ENCODE data around the gene ZNF653.

ZNF653 gene

GRCh38 chr19:11448410-11448809 is 57.2 kb downstream of the ZNF653 start:
- no peak overlapping the region for H3K4me3 Mint-ChIP-seq
- H3K27me3 Mint-ChIP-seq (ENCODE audit: low read depth): no peaks in the 10 kb centered on the region
- peaks cover 9% of the 10 kb centered on the region for H3K4me1 Mint-ChIP-seq
- H3K36me3 Mint-ChIP-seq (ENCODE audit: low read depth): peaks cover 13% of the 10 kb centered on the region
- no peaks in the 10 kb centered on the region for H3K9me3 Mint-ChIP-seq
- H3K27ac Mint-ChIP-seq: no peak overlapping the region
- TF ChIP-seq, protein P1, sequence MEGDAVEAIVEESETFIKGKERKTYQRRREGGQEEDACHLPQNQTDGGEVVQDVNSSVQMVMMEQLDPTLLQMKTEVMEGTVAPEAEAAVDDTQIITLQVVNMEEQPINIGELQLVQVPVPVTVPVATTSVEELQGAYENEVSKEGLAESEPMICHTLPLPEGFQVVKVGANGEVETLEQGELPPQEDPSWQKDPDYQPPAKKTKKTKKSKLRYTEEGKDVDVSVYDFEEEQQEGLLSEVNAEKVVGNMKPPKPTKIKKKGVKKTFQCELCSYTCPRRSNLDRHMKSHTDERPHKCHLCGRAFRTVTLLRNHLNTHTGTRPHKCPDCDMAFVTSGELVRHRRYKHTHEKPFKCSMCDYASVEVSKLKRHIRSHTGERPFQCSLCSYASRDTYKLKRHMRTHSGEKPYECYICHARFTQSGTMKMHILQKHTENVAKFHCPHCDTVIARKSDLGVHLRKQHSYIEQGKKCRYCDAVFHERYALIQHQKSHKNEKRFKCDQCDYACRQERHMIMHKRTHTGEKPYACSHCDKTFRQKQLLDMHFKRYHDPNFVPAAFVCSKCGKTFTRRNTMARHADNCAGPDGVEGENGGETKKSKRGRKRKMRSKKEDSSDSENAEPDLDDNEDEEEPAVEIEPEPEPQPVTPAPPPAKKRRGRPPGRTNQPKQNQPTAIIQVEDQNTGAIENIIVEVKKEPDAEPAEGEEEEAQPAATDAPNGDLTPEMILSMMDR (IDR thresholded peaks at IDR 0.05; ENCODE audit: unreplicated experiment in 3 of 3): no peak

GRCh38 chr19:11447347-11448262 is 58.0 kb downstream of the ZNF653 start:
- Mint-ChIP-seq H3K27ac (no peak overlapping the region), H3K36me3 (ENCODE audit: low read depth) (peaks cover 13% of the 10 kb centered on the region), H3K27me3 (ENCODE audit: low read depth) (no peaks in the 10 kb centered on the region), H3K9me3 (no peaks in the 10 kb centered on the region), H3K4me3 (no peak overlapping the region), H3K4me1 (peaks cover 8% of the 10 kb centered on the region)
- TF ChIP-seq, protein P1 (IDR thresholded peaks at IDR 0.05; ENCODE audit: unreplicated experiment in 3 of 3): no peak

DNA sequence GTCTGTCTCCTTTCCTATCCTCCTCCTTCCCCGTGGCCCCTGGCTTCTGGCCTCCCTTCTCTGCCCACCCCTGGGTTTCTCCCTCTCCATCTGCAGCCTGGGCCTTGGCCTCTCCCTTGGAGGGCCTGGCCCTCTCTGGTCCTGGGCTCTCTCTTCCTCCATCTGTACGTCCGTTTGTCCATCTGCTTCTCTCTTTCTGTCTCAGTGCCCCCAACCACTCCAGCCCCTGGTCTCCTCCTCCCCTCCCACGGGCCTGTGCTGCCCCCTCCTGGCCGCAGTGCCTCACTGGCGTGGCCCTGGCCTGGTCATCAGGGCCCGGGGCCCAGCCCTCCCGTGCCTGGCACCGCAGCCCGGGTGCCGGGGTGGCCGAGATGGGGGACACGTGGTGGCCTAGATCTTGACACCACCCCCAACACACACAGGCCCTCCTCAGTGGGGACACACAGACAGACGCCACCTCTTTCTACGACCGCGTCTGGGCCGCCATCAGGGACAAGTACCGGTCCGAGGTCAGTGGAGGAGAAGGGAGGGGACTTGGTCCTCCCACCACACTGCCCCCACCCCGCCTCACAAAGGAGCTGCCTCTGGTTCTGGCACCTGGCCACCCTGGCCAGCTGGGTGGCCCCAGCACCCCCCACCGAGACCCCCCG is 58.9 kb downstream of the ZNF653 start:
- Mint-ChIP-seq H3K27ac (peak overlapping the region in 2 of 3 experiments; percentile 41 to 66), H3K9me3 (no peaks in the 10 kb centered on the region), H3K36me3 (ENCODE audit: low read depth) (peaks cover 19% of the 10 kb centered on the region), H3K27me3 (ENCODE audit: low read depth) (no peaks in the 10 kb centered on the region), H3K4me1 (no peaks in the 10 kb centered on the region), H3K4me3 (no peak overlapping the region)
- TF ChIP-seq, protein P1 (IDR thresholded peaks at IDR 0.05; ENCODE audit: unreplicated experiment in 3 of 3): peak; percentile 63 to 66 (median 65)

DNA sequence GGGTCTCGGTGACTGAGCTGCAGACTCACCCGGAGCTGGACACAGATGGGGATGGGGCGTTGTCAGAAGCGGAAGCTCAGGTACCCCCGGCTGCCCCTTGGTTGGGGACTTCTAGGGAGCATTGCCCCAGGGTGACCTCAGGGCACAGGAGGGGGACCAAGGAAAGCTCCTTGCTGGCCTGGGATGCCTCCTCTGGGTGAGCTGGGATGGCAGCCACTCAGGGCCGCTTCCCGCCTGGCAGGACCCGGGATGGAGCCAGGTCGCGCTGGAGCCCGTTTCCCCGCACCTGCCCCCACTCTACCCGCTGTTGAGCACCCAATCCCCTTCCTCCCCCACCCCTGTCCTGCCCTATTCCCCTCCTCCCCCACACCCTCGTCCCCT is 59.4 kb downstream of the ZNF653 start:
- H3K27me3 Mint-ChIP-seq (ENCODE audit: low read depth): no peaks in the 10 kb centered on the region
- peaks cover 21% of the 10 kb centered on the region for H3K36me3 Mint-ChIP-seq (ENCODE audit: low read depth)
- no peaks in the 10 kb centered on the region for H3K4me1 Mint-ChIP-seq
- H3K4me3 Mint-ChIP-seq: no peak overlapping the region
- H3K27ac Mint-ChIP-seq: peak overlapping the region in 2 of 3 experiments; percentile 41 to 66
- H3K9me3 Mint-ChIP-seq: no peaks in the 10 kb centered on the region
- TF ChIP-seq, protein P1 (IDR thresholded peaks at IDR 0.05; ENCODE audit: unreplicated experiment in 3 of 3): no peak

GRCh38 chr19:11445141-11445540 is 60.5 kb downstream of the ZNF653 start:
- TF ChIP-seq, protein P1 (IDR thresholded peaks at IDR 0.05; ENCODE audit: unreplicated experiment in 3 of 3): no peak
- H3K27me3 Mint-ChIP-seq (ENCODE audit: low read depth): no peaks in the 10 kb centered on the region
- peaks cover 32% of the 10 kb centered on the region for H3K36me3 Mint-ChIP-seq (ENCODE audit: low read depth)
- no peaks in the 10 kb centered on the region for H3K4me1 Mint-ChIP-seq
- no peaks in the 10 kb centered on the region for H3K9me3 Mint-ChIP-seq
- no peak overlapping the region for H3K4me3 Mint-ChIP-seq
- no peak overlapping the region for H3K27ac Mint-ChIP-seq

Measured in nephron (organoid).